ENCODE results near the gene MEOX2. TPM values are rescaled to one million over a fixed set of nuclear protein-coding genes. Genes with fewer than 3 reads are reported as not detected.

The MEOX2 gene
- total RNA-seq, 1 experiment from 2014 or later: not detected

DNA sequence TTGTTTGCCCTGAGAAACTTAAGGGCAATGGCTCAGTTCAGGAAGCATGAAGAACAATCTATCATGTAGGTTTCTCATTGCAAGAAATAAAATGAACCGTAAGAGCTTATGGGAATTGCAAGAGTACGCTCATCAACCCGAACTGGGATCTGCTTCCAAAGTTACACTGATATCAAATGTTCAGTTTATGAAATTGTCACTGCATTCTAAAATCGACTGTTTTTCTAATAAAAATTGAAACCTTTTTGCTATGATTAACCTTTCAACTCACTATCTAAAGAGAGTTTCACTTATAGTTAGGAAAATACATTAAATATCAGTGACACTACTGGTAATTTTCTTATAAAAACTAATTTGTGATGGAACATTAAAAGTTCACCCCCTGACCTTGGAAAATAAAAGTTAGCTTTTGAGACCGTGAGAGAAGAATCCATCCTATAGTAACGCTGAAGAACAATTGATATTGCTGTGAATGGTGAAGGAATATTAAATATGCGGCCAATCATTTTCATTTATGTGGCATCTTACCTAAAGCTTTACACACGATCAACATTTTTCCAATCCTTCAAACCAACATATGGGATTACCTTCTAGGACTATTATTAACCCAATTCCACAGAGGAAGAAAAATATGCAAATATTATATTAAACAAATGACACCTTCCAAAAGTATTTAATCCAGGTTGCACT, 2.2 kb downstream of the MEOX2 start:
- Histone ChIP-seq H3K4me1 (ENCODE audit: insufficient read depth, low read length) (peaks cover 6% of the 10 kb centered on the region; the same call in 1 of the 2 replicates), H3K23me2 (ENCODE audit: insufficient read length, low read depth, low read length, poor library complexity, severe bottlenecking) (peaks cover 29% of the 10 kb centered on the region), H3K27me3 (ENCODE audit: insufficient read depth, low read length) (peaks cover 35% of the 10 kb centered on the region), H3K27ac (ENCODE audit: insufficient read length, low read depth, low read length) (no peak overlapping the region), H2AK5ac (ENCODE audit: insufficient read length, low read length) (no peak overlapping the region), H3K4ac (ENCODE audit: low read depth, low read length) (no peak overlapping the region), H2BK12ac (ENCODE audit: insufficient read length, low read depth, low read length) (no peak overlapping the region), H3K9ac (ENCODE audit: extremely low read depth, insufficient read length, low read length) (no peak overlapping the region), H3K79me2 (ENCODE audit: insufficient read depth, low read length) (no peaks in the 10 kb centered on the region), H2BK5ac (ENCODE audit: insufficient read length, low read length) (no peak overlapping the region), H3K9me3 (ENCODE audit: control insufficient read depth, low read depth, low read length) (no peaks in the 10 kb centered on the region), H3K23ac (ENCODE audit: insufficient read length, low read depth, low read length) (no peak overlapping the region), H3K4me2 (ENCODE audit: insufficient read depth, insufficient read length, low read length) (no peak overlapping the region), H4K20me1 (ENCODE audit: control insufficient read depth, insufficient read depth, insufficient read length) (peaks cover 6% of the 10 kb centered on the region), H2AFZ (ENCODE audit: low read length) (no peak overlapping the region), H4K5ac (ENCODE audit: insufficient read length, low read depth, low read length) (no peak overlapping the region), H3K79me1 (ENCODE audit: insufficient read depth, low read depth, low read length, poor library complexity, severe bottlenecking) (no peaks in the 10 kb centered on the region), H4K8ac (replicated peaks; ENCODE audit: insufficient read length, low read depth, low read length) (no peak overlapping the region), H3K18ac (ENCODE audit: insufficient read length, low read depth, low read length) (no peak overlapping the region), H3K56ac (ENCODE audit: insufficient read length, low read depth, low read length) (no peak overlapping the region), H2BK15ac (ENCODE audit: low read depth, low read length) (no peak overlapping the region), H4K91ac (ENCODE audit: insufficient read length, low read depth, low read length) (no peak overlapping the region), H2BK20ac (ENCODE audit: low read depth, low read length, poor library complexity, severe bottlenecking) (no peak overlapping the region), H2BK120ac (ENCODE audit: low read depth, low read length, poor library complexity, severe bottlenecking) (no peak overlapping the region), H3K14ac (ENCODE audit: insufficient read depth, low read length) (no peak overlapping the region), H3T11ph (ENCODE audit: low read length) (no peak overlapping the region)
- Mint-ChIP-seq H3K4me1 (peaks cover 38 to 44% of the 10 kb centered on the region in 2 experiments), H3K9me3 (no peaks in the 10 kb centered on the region; a peak in 1 of 5 replicates), H3K27ac (no peak overlapping the region), H3K27me3 (ENCODE audit: low read depth) (peaks cover 70% of the 10 kb centered on the region), H3K4me3 (peak overlapping the region in 1 of 2 experiments; percentile 43; a peak in 1 of 5 replicates), H3K36me3 (ENCODE audit: insufficient read depth in 1 of 3, low read depth in 3 of 3) (no peaks in the 10 kb centered on the region)
- no peak for DNase-seq
- TF ChIP-seq, protein P1, sequence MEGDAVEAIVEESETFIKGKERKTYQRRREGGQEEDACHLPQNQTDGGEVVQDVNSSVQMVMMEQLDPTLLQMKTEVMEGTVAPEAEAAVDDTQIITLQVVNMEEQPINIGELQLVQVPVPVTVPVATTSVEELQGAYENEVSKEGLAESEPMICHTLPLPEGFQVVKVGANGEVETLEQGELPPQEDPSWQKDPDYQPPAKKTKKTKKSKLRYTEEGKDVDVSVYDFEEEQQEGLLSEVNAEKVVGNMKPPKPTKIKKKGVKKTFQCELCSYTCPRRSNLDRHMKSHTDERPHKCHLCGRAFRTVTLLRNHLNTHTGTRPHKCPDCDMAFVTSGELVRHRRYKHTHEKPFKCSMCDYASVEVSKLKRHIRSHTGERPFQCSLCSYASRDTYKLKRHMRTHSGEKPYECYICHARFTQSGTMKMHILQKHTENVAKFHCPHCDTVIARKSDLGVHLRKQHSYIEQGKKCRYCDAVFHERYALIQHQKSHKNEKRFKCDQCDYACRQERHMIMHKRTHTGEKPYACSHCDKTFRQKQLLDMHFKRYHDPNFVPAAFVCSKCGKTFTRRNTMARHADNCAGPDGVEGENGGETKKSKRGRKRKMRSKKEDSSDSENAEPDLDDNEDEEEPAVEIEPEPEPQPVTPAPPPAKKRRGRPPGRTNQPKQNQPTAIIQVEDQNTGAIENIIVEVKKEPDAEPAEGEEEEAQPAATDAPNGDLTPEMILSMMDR (conservative IDR thresholded peaks at IDR 0.05): no peak
- WGBS (ENCODE audit: extremely low coverage, insufficient read length, low lambda C conversion rate): no CpG with 5 or more reads among the region's 8 CpGs
